OCI-LY3 (cell line): ENCODE results near the gene MAP1B.

Experiments
- EZH2phosphoT487 ChIP-seq: fragments of 200-600 bp; shearing (Covaris generic); IDR thresholded peaks from 2 replicates; pipeline ENCODE4 v1.6.1; 2018; ENCODE audit warnings: antibody characterized with exemption, mixed run types, low read depth
- TF ChIP-seq, protein P1 (sequence below): fragments of 200-600, 300-600 bp; sonication (generic); IDR thresholded peaks from 2 replicates; pipeline ENCODE4 v1.5.1; 2014; ENCODE audit warnings: antibody characterized with exemption, low read length, low read depth

DNA sequence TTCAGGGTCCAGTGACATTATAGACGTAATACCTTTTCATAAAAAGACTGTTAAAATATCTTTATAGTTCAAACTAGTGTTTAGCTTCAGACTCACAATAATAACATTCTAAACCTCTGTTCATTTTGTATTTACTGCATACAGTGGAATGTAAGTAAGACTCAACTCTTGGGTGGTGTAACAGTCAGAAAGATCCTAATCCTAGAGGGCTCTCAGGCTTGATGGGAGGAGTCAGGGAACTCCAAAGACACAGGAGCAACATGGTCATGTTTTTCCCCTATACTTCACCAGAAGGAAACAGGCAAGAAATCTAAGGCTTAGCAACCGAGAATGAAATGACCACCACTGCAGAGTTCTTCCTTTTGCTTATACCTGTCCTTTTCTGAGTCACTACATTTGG is 130.1 kb downstream of the MAP1B start:
- TF ChIP-seq, protein P1, sequence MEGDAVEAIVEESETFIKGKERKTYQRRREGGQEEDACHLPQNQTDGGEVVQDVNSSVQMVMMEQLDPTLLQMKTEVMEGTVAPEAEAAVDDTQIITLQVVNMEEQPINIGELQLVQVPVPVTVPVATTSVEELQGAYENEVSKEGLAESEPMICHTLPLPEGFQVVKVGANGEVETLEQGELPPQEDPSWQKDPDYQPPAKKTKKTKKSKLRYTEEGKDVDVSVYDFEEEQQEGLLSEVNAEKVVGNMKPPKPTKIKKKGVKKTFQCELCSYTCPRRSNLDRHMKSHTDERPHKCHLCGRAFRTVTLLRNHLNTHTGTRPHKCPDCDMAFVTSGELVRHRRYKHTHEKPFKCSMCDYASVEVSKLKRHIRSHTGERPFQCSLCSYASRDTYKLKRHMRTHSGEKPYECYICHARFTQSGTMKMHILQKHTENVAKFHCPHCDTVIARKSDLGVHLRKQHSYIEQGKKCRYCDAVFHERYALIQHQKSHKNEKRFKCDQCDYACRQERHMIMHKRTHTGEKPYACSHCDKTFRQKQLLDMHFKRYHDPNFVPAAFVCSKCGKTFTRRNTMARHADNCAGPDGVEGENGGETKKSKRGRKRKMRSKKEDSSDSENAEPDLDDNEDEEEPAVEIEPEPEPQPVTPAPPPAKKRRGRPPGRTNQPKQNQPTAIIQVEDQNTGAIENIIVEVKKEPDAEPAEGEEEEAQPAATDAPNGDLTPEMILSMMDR, result no peak
- TF ChIP-seq EZH2phosphoT487, result no peak
